Left colon (tissue), 2 donors: ENCODE data around the gene DNAJC28. TPM values are rescaled to one million over a fixed set of nuclear protein-coding genes. Genes with fewer than 3 reads are reported as not detected.
"Not testable (repeated sequence)": the region's sequence is repeated elsewhere in the genome, so short reads cannot be mapped to it uniquely, and the experiment has no call there.

Source experiments
- ATAC-seq: fragments of 200-7000 bp; cut with Tn5 transposase; one replicate; pipeline ENCODE4 v1.9.1; 2020; ENCODE audit warnings: mild to moderate bottlenecking, moderate library complexity
- DNase-seq, 2 donors: peaks; one replicate each; pipeline ENCODE4 v3.0.0-alpha.2; 2020
- intact Hi-C, 2 donors: fragments of 100-400 bp; cut with DNase I in 1 of 2; cut with micrococcal nuclease in 1 of 2; formaldehyde crosslinking; loops; one replicate each; pipeline versions ENCODE4 v1.11.2 to v1.14.0; 2022; cut with DNase I, micrococcal nuclease
- long read RNA-seq: library from polyadenylated mRNA; unstranded; transcript quantifications from one replicate; pipeline ENCODE4 v2.0.0, GENCODE V29; 2021
- total RNA-seq, 2 donors: library from RNA; stranded (reverse); fragmentation: NEBNext Ultra II Directional; extraction: Animal tissue kit (Norgen Biotek cat#: 25700); gene quantifications; one replicate each; pipeline ENCODE4 v1.2.1, GENCODE V29; 2021
- donor health status: DM: no; HTN: no; CAD: no.
- donor health status: DM: yes; HTN: yes; CAD: no.

The DNAJC28 gene
- 1 to 10 TPM; 2.5 to 4.0 TPM for total RNA-seq
- long read RNA-seq, partial matches to known transcripts, result 0 of 4 reads
- long read RNA-seq, other reads (novel, unspliced or antisense), result 1 of 4 reads

GRCh38 chr21:33491373-33492102 is at the start of gene DNAJC28:
Gene DNAJC28, minus strand, starts transcription at chr21:33491716. Its CDS starts 2,323 bp downstream, at chr21:33489393.
- peak; percentile 97 for ATAC-seq
- intact Hi-C loops, result no loop called here

GRCh38 chr21:33541105-33541711 is 49.7 kb upstream of the DNAJC28 start:
- peak in 1 of 2 donors; percentile 27 for DNase-seq

More at GRCh38 chr21:33491373-33492102, at the start of gene DNAJC28:
- DNase-seq, result peak; percentile 91 to 96

GRCh38 chr21:33540711-33541104 is 49.2 kb upstream of the DNAJC28 start:
- intact Hi-C loops, result no loop called here
- no peak for ATAC-seq
- no peak for DNase-seq

More at GRCh38 chr21:33541105-33541711, 49.7 kb upstream of the DNAJC28 start:
- ATAC-seq, result no peak
- intact Hi-C loops, result no loop called here

GRCh38 chr21:33539616-33540015 is 48.1 kb upstream of the DNAJC28 start:
- intact Hi-C loops, result no loop called here
- no peak for ATAC-seq
- no peak for DNase-seq

- intact Hi-C loops, result no loop called here
- no peak for ATAC-seq
- DNase-seq, result no peak
Measured at GRCh38 chr21:33537212-33537611, 45.7 kb upstream of the DNAJC28 start.

- DNase-seq, result no peak
- no peak for ATAC-seq
- intact Hi-C loops, result no loop called here
Measured at GRCh38 chr21:33531007-33531406, 39.5 kb upstream of the DNAJC28 start.

GRCh38 chr21:33522953-33523349 is 31.4 kb upstream of the DNAJC28 start:
- no peak for DNase-seq
- intact Hi-C loops, result no loop called here
- no peak for ATAC-seq

GRCh38 chr21:33522297-33522952 is 30.9 kb upstream of the DNAJC28 start:
- DNase-seq (no peak), ATAC-seq (no peak)
- intact Hi-C loops, result no loop called here

GRCh38 chr21:33518899-33519298 is 27.4 kb upstream of the DNAJC28 start:
- intact Hi-C loops, result no loop called here
- ATAC-seq (no peak), DNase-seq (no peak)

GRCh38 chr21:33514229-33514628 is 22.7 kb upstream of the DNAJC28 start:
- no peak for ATAC-seq
- intact Hi-C loops, result no loop called here

GRCh38 chr21:33512481-33512880 is 21.0 kb upstream of the DNAJC28 start:
- ATAC-seq, result no peak
- no peak for DNase-seq
- intact Hi-C loops, result no loop called here

More at GRCh38 chr21:33514229-33514628, 22.7 kb upstream of the DNAJC28 start:
- no peak for DNase-seq

- DNase-seq (no peak), ATAC-seq (no peak)
- intact Hi-C loops, result no loop called here
Measured at GRCh38 chr21:33511639-33512038, 20.1 kb upstream of the DNAJC28 start.

GRCh38 chr21:33510826-33511225 is 19.3 kb upstream of the DNAJC28 start:
- intact Hi-C loops, result no loop called here
- ATAC-seq (no peak), DNase-seq (no peak)

GRCh38 chr21:33507003-33507402 is 15.5 kb upstream of the DNAJC28 start:
- ATAC-seq, DNase-seq, intact Hi-C loops: not testable (repeated sequence)

GRCh38 chr21:33505833-33506232 is 14.3 kb upstream of the DNAJC28 start:
- intact Hi-C loops, result no loop called here
- no peak for DNase-seq
- no peak for ATAC-seq

- DNase-seq, result no peak
Measured at GRCh38 chr21:33496345-33496744, 4.8 kb upstream of the DNAJC28 start.

GRCh38 chr21:33495743-33496142 is 4.2 kb upstream of the DNAJC28 start:
- ATAC-seq (no peak), DNase-seq (no peak)
- intact Hi-C loops, result no loop called here

More at GRCh38 chr21:33496345-33496744, 4.8 kb upstream of the DNAJC28 start:
- intact Hi-C loops, result no loop called here
- no peak for ATAC-seq

GRCh38 chr21:33493756-33494155 is 2.2 kb upstream of the DNAJC28 start:
- DNase-seq (no peak), ATAC-seq (no peak)
- intact Hi-C loops, result no loop called here

GRCh38 chr21:33492571-33492970 is 1.1 kb upstream of the DNAJC28 start:
- DNase-seq, result no peak
- ATAC-seq, result no peak
- intact Hi-C loops, result no loop called here

GRCh38 chr21:33490991-33491372 is 534 bp downstream of the DNAJC28 start:
- no peak for DNase-seq
- intact Hi-C loops, result no loop called here

More at GRCh38 chr21:33490991-33491372, 534 bp downstream of the DNAJC28 start:
- ATAC-seq, result peak; percentile 38
